ENCODE measurements around the gene PHYHIPL. TPM values are rescaled to one million over a fixed set of nuclear protein-coding genes. Genes with fewer than 3 reads are reported as not detected.

The PHYHIPL gene
- total and polyA plus RNA-seq, 2 of the 8 experiments (the other 6 are each of a cell fraction or from before 2014, with no cell fraction given), result 0.23 to 0.48 TPM

DNA sequence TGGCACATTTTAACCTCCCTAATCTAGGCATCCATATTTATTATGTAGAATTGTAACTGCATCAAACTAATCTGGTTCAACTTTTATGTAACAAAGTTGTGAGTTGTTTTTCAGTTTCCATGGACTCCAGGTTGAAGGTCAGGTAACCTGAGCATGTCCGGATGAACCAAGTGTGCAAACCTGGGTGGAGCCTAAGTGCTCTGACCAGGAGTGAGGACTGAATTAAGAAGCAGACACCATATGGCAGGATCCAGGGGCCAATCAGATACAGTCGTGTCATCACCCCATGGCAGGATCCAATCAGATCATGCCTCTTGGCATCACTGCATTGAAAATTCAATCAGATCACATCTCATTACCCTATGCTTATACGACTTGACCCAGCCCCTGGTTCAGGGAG, 41.2 kb upstream of the PHYHIPL start:
- Histone ChIP-seq H3K79me1 (ENCODE audit: low read depth, low read length) (no peaks in the 10 kb centered on the region), H2AFZ (ENCODE audit: low read length) (no peak overlapping the region), H3K18ac (ENCODE audit: extremely low read depth, low read length) (no peak overlapping the region), H2BK15ac (ENCODE audit: low read length) (no peak overlapping the region), H3K4me2 (ENCODE audit: insufficient read depth in 1 of 2, low read depth in 2 of 2, low read length in 2 of 2) (no peak overlapping the region), H2BK120ac (replicated peaks; ENCODE audit: low read depth, low read length) (no peak overlapping the region), H2BK12ac (ENCODE audit: low read depth, low read length) (no peak overlapping the region), H3K27me3 (replicated peaks in 1 of 4; ENCODE audit: control insufficient read depth in 3 of 4, extremely low read depth in 1 of 4, insufficient read depth in 3 of 4, low read length in 3 of 4) (no peaks in the 10 kb centered on the region), H4K91ac (replicated peaks; ENCODE audit: insufficient read length, low read length) (no peak overlapping the region), H3K4me3 (ENCODE audit: extremely low read depth in 1 of 4, insufficient read depth in 2 of 4, low read depth in 3 of 4, low read length in 4 of 4) (no peak overlapping the region), H3K56ac (replicated peaks; ENCODE audit: insufficient read length, low read depth, low read length) (no peak overlapping the region), H3K79me2 (ENCODE audit: control insufficient read depth in 1 of 2, insufficient read depth in 2 of 2, low read length in 2 of 2) (no peaks in the 10 kb centered on the region), H4K5ac (ENCODE audit: insufficient read length, low read depth, low read length) (no peak overlapping the region), H3K23ac (ENCODE audit: insufficient read length) (no peak overlapping the region), H3K36me3 (ENCODE audit: control insufficient read depth in 2 of 4, insufficient read depth in 4 of 4, low read length in 3 of 4) (no peaks in the 10 kb centered on the region), H3K9ac (replicated peaks in 1 of 4; ENCODE audit: extremely low read depth in 1 of 4, low read depth in 3 of 4, low read length in 3 of 4) (no peak overlapping the region), H2AK5ac (ENCODE audit: low read depth, low read length) (no peak overlapping the region), H2BK20ac (ENCODE audit: low read length) (no peak overlapping the region), H3K27ac (ENCODE audit: low read depth, low read length) (no peak overlapping the region), H3K4ac (replicated peaks; ENCODE audit: insufficient read length, low read depth, low read length) (no peak overlapping the region), H2BK5ac (ENCODE audit: low read depth, low read length) (no peak overlapping the region), H3K4me1 (replicated peaks in 1 of 4; ENCODE audit: control insufficient read depth in 3 of 4, insufficient read depth in 4 of 4, low read length in 3 of 4) (no peaks in the 10 kb centered on the region), H3K23me2 (ENCODE audit: low read depth, low read length) (no peaks in the 10 kb centered on the region; the same call in 1 of the 2 replicates), H4K8ac (ENCODE audit: extremely low read depth, insufficient read depth, low read length) (no peak overlapping the region), H3K14ac (ENCODE audit: insufficient read length) (no peak overlapping the region), H4K20me1 (replicated peaks in 1 of 2; ENCODE audit: control insufficient read depth in 1 of 2, insufficient read depth in 2 of 2, low read length in 2 of 2) (no peaks in the 10 kb centered on the region), H3K9me3 (ENCODE audit: insufficient read depth in 2 of 2, low read depth in 1 of 2, low read length in 1 of 2) (no peaks in the 10 kb centered on the region)
- CTCF ChIA-PET (ENCODE audit: partially characterized antibody), result no interaction called here
- WGBS, 2 experiments (ENCODE audit: extremely low coverage in 1 of 2, insufficient coverage in 1 of 2, insufficient read length in 1 of 2, insufficient replicate concordance in 2 of 2, low coverage in 1 of 2, low lambda C conversion rate in 2 of 2, missing lambda C conversion rate in 1 of 2), result 84% methylated on average over 3 of the region's 3 CpGs; no CpG with 5 or more reads in 1 of the 2 experiments
- no peak for FAIRE-seq
- no peak for DNase-seq (ENCODE audit: low read depth in 1 of 2, low spot score in 2 of 2)
- TF ChIP-seq EP300 (IDR thresholded peaks at IDR 0.05; ENCODE audit: borderline replicate concordance in 1 of 2, low read depth in 2 of 2, low read length in 2 of 2) (no peak), HDAC6 (IDR thresholded peaks at IDR 0.05; ENCODE audit: low read depth, low read length) (no peak), SIX5 (IDR thresholded peaks at IDR 0.05; ENCODE audit: low read depth, low read length) (no peak), BACH1 (IDR thresholded peaks at IDR 0.05; ENCODE audit: low read length) (no peak), KDM1A (IDR thresholded peaks at IDR 0.05; ENCODE audit: borderline replicate concordance, low read length) (no peak), TBP (IDR thresholded peaks at IDR 0.05; ENCODE audit: low read depth, low read length) (no peak), NRF1 (IDR thresholded peaks at IDR 0.05; ENCODE audit: low read depth, low read length) (no peak), EGR1 (IDR thresholded peaks at IDR 0.05; ENCODE audit: borderline replicate concordance, low read depth, low read length) (no peak), NANOG (IDR thresholded peaks at IDR 0.05; ENCODE audit: insufficient read depth, low read depth, low read length, poor library complexity, severe bottlenecking) (no peak)
- TF ChIP-seq, protein P1, sequence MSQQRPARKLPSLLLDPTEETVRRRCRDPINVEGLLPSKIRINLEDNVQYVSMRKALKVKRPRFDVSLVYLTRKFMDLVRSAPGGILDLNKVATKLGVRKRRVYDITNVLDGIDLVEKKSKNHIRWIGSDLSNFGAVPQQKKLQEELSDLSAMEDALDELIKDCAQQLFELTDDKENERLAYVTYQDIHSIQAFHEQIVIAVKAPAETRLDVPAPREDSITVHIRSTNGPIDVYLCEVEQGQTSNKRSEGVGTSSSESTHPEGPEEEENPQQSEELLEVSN (IDR thresholded peaks at IDR 0.05), result no peak
- POLR2A ChIA-PET (ENCODE audit: partially characterized antibody), result no interaction called here
